DLD1 (cell line): Measurements from ENCODE around the gene ELL2.
"Not testable (repeated sequence)": the region's sequence is repeated elsewhere in the genome, so short reads cannot be mapped to it uniquely, and the experiment has no call there.

ENCODE experiments used
- in situ Hi-C: cut with HindIII; loops from 2 replicates; pipeline ENCODE4 v1.10.0; 2017; ENCODE audit warnings: low sequenced_read_pairs

Gene ELL2

GRCh38 chr5:95934207-95934804 lies 27.3 kb downstream of the ELL2 start:
- in situ Hi-C loops = no loop called here

DNA sequence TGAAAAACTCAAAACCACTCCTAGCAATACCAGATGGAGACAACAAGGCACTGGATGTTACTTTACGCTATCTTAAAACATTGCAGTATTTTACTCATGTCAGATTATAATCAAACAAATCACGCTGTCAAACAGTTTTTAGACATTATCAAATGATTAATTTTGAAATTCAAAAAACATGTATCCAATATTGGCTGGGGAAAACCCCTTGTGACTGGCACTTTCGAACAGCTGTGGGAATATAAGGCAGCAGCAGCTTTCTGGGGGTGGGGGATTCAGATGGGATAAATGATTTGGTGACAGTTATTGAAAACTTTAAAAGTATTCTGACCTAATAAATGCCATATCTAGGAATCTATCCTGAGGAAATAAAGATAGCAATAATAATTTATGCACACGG lies 28.7 kb downstream of the ELL2 start:
- in situ Hi-C loops = no loop called here

DNA sequence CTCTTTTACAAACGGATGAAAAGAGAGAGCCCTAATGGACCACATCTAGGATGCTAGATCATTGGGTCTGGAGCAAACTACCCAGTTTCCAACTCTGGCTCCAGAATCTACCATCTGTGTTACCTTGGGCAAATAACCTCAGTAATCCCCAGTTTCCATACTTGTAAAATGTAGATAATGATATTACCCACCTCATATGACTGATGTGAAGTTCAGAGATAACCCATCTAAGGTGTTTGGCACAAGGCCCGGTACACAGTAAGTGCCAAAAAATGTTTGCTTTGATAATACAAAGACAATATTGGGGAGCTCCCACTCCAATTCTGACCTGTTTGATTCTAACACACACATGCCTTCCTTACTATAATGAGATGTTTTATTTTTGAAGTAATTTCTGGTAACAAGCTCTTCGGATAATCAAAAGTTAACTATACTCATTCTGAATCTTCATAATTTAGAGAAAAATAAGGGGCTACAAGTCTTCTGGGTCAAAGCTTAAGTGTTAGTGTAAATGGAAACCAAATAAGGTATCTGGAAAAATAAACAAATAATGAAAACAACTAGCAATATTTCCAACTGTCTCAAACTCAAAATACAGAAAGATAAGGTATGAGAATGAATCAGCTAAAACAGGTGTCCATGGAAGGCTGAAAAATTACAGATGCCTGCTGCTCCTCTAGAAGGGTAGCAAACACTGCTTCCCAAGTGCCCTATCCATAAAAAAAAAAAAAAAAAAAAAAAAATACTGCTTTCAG lies 30.4 kb downstream of the ELL2 start:
- in situ Hi-C loops = no loop called here

GRCh38 chr5:95930141-95930930 lies 31.3 kb downstream of the ELL2 start:
- in situ Hi-C loops = no loop called here

GRCh38 chr5:95928724-95929253 lies 32.9 kb downstream of the ELL2 start:
- in situ Hi-C loops = no loop called here

GRCh38 chr5:95927927-95928723 lies 33.5 kb downstream of the ELL2 start:
- in situ Hi-C loops = no loop called here

DNA sequence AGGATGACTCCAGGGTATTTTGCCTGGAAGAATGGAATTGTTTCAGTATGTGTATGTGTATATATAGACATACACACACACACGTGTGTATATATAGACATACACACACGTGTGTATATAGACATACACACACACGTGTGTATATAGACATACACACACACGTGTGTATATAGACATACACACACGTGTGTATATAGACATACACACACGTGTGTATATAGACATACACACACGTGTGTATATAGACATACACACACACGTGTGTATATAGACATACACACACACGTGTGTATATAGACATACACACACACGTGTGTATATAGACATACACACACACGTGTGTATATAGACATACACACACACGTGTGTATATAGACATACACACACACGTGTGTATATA lies 34.4 kb downstream of the ELL2 start:
- in situ Hi-C loops = not testable (repeated sequence)

DNA sequence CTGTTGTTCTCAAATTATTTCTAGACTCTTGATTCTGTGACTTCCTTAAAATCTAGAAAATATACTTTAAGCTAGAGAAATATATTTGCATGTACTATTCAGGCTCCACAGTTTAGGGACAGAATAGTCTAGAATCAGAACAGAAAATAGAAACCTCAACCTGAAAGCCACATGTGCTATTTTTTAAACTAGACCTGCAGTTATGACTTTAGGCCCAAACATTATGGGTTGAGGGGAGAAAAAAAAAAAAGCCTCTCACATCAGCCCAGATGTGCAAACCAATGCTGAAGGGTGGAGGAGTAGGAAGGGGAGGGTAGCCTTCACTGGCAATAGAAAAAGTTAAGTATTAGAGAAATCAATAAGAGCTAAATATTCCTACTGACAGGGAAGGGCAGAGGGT lies 35.7 kb downstream of the ELL2 start:
- in situ Hi-C loops = no loop called here

- in situ Hi-C loops = no loop called here
These were observed 36.3 kb downstream of the ELL2 start for GRCh38 chr5:95925378-95925744.

DNA sequence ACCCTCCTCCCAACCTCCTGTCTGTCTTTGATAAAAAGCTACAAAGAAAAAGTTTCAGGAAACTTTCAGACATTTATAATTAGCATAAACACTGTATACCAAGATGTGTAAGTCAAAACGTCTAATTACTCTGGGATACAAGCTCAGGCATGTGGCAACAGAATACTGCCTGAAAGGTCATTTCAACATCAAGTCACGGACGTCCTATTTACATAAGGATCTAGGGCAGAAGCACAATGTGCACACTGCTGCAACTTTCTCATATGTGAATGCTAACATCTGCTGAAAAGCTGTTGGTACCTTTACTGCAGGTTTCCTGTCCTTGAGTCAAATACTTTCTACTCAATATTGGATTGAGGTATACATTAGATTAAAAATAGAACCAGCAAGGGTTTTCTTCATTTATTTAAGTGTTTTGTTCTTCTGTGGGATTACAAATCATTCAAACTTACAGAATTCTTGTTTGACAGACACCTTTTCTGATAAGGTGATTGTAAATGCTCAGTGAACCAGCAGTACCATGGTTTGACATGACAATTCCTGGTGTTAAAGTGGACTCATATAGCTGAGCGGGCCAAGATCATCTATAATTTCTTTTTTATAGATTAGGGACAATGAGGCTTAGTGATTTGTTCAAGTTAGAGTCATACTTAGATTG lies 36.8 kb downstream of the ELL2 start:
- in situ Hi-C loops = no loop called here

- in situ Hi-C loops = no loop called here
These were observed 37.6 kb downstream of the ELL2 start for GRCh38 chr5:95923918-95924544.

- in situ Hi-C loops = no loop called here
These were observed 38.9 kb downstream of the ELL2 start for GRCh38 chr5:95922798-95923197.

- in situ Hi-C loops = no loop called here
These were observed 40.1 kb downstream of the ELL2 start for GRCh38 chr5:95921501-95921900.

- in situ Hi-C loops = no loop called here
These were observed 40.8 kb downstream of the ELL2 start for GRCh38 chr5:95920822-95921221.

DNA sequence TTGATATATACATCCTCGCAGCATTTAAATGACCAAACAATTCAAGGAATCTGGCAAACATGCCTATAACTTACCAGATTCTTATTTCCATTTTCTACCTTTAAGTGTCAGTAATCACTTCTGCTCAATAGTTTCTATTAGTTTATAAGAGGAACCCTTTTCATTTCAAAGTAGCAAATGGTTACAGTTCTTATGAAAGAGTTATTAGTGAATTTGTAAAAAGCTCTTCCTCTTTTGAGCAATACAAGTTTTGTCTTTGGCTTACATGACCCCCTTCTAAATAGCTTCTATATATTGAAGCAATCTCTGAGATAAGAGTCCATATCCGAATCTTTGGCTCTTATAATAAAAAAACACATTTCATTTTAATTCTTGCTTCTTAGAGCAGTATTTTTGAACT lies 42.0 kb downstream of the ELL2 start:
- in situ Hi-C loops = no loop called here

DNA sequence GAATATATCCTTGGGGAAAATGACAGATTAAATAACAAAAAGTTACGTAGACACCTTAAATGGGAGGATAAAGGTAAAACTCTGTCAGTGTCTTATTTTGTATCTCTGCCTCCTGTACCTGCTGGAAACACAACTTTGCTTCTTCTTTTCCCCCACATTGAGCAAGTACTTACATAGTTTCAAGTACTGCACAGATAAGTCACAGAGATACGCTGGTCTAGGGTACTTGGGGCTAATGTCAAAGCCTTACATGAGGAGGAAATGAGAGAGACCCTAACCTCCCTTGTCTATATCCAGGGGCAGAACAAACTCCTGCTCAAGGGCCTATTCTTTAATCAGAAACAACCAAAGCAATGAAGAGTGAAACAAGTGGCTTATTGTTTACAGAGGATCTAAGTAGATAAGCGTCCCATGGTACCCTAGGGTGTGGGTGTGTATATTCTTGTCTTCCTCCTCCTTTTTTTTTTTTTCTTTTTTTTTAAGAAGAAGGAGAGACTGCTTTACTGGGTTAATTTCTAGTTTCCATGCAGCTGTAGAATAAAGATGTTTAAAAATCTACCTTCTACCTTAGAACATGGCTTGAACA lies 43.1 kb downstream of the ELL2 start:
- in situ Hi-C loops = no loop called here

GRCh38 chr5:95917207-95917606 lies 44.4 kb downstream of the ELL2 start:
- in situ Hi-C loops = no loop called here

DNA sequence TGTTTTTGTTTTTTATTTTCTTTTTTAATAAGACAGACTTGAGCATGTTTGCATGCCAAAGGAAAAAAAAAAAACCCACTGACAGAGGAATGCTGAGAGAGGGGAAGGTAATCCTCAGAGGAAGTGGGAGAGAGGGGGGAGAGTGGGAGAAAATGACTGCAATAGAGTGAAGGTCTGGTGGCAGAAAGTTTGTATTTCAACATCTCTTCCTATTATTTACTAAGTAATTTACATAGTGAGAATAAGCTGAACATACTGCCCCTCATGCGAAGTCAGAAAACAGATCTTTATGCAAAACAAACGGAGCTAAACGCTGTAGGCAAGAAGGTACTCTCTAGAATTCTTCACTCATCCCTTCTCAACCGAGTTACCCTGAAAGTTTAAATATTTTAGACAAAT lies 45.0 kb downstream of the ELL2 start:
- in situ Hi-C loops = no loop called here

DNA sequence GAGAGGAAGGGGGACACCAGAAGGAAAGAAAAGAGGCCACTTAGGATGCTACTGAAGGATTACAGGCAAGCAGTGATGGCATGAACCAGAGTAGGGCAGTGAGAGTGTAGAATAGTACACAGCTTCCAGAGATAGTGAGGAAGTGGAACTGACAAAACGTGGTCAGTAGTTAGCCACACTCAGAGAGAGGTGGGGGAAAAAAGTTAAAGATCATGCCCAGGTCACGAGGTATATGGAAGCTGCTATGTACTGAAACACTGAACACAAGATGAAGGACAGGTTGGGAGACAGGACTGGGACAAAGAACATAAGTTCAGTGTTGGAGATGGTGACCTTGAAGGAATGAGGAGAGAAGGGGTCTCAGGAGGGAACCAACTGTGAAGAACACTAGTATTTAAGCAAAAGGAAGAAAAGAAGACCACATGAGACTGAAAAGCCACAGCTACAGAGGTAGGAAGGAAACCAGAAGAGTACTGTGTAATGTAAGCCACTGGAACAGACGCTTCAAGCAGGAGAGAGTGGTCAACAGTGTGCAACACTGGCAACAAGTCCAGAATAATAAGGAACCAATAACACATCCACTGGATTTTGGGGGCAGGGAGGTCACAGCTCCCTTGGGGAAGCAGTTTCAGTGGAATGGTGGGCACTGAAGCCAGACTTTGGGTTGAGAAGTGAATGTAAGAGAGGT lies 45.5 kb downstream of the ELL2 start:
- in situ Hi-C loops = no loop called here
